ENCODE measurements around the gene TRAF2. TPM values are rescaled to one million over a fixed set of nuclear protein-coding genes. Genes with fewer than 3 reads are reported as not detected.
A peak's percentile ranks its signal among the peaks of the same experiment; 100 is the strongest.

The TRAF2 gene
- total and polyA plus RNA-seq, 2 of the 13 experiments (the other 11 are each of a cell fraction or from before 2014, with no cell fraction given) = 12.4 to 13.6 TPM

- TF ChIP-seq PAXIP1 (CRISPR knock-in tag; conservative IDR thresholded peaks at IDR 0.05) = no peak
- TF ChIP-seq ZSCAN25 (CRISPR knock-in tag; IDR thresholded peaks at IDR 0.05) = no peak
- no peak for TF ChIP-seq GLI4 (CRISPR knock-in tag; IDR thresholded peaks at IDR 0.05; ENCODE audit: borderline replicate concordance)
- peak; percentile 90 for TF ChIP-seq KDM2A (CRISPR knock-in tag; IDR thresholded peaks at IDR 0.05; ENCODE audit: borderline replicate concordance, low read depth)
- peak; percentile 53; the same call in 1 of the 2 replicates for TF ChIP-seq ZNF503 (CRISPR knock-in tag; IDR thresholded peaks at IDR 0.05)
- TF ChIP-seq ZNF292 (CRISPR knock-in tag; IDR thresholded peaks at IDR 0.05; ENCODE audit: borderline replicate concordance, low read depth) = no peak
- peak; percentile 11 for TF ChIP-seq HNRNPK (IDR thresholded peaks at IDR 0.05; ENCODE audit: low read depth, low read length, poor library complexity, severe bottlenecking)
- TF ChIP-seq, protein P1, sequence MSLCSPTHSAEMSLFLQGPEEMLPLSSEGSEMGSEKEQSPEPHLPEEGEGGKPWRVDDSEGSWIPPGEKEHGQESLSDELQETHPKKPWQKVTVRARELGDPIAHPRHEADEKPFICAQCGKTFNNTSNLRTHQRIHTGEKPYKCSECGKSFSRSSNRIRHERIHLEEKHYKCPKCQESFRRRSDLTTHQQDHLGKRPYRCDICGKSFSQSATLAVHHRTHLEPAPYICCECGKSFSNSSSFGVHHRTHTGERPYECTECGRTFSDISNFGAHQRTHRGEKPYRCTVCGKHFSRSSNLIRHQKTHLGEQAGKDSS (CRISPR knock-in tag; IDR thresholded peaks at IDR 0.05; ENCODE audit: borderline replicate concordance, low read depth) = peak; percentile 43; the same call in 1 of the 2 replicates
- TF ChIP-seq ZNF510 (CRISPR knock-in tag; IDR thresholded peaks at IDR 0.05; ENCODE audit: low read depth) = peak; percentile 31; the same call in 1 of the 2 replicates
- TF ChIP-seq ZNF678 (CRISPR knock-in tag; IDR thresholded peaks at IDR 0.05) = 0 out of 2 replicates have a peak, but pooled peaks have one; percentile 24
- no peak for TF ChIP-seq ZNF672 (CRISPR knock-in tag; IDR thresholded peaks at IDR 0.05)
- TF ChIP-seq RARG (CRISPR knock-in tag; IDR thresholded peaks at IDR 0.05; ENCODE audit: low read depth) = no peak
- TF ChIP-seq SNRNP70 (IDR thresholded peaks at IDR 0.05; ENCODE audit: low read depth, low read length) = no peak
- TF ChIP-seq KLF16 (CRISPR knock-in tag; IDR thresholded peaks at IDR 0.05) = no peak
- no peak for TF ChIP-seq ZNF569 (CRISPR knock-in tag; IDR thresholded peaks at IDR 0.05; ENCODE audit: borderline replicate concordance)
- TF ChIP-seq PITX1 (CRISPR knock-in tag; IDR thresholded peaks at IDR 0.05) = peak; percentile 25; the same call in 1 of the 2 replicates
- no peak for TF ChIP-seq NFIC (IDR thresholded peaks at IDR 0.05; ENCODE audit: low read length)
- TF ChIP-seq NFE2 (CRISPR knock-in tag; IDR thresholded peaks at IDR 0.05) = no peak
- no peak for TF ChIP-seq HDAC6 (IDR thresholded peaks at IDR 0.05; ENCODE audit: low read depth, low read length)
- TF ChIP-seq RARA (CRISPR knock-in tag; IDR thresholded peaks at IDR 0.05) = 0 out of 2 replicates have a peak, but pooled peaks have one; percentile 9
- TF ChIP-seq ISX (CRISPR knock-in tag; conservative IDR thresholded peaks at IDR 0.05) = 0 out of 2 replicates have a peak, but pooled peaks have one; percentile 61
Measured at GRCh38 chr9:136943291-136944211, 57.2 kb downstream of the TRAF2 start (continued).
